Testis (tissue), 2 donors: ENCODE data around the gene RPUSD4.

ENCODE experiments used
- CTCF ChIP-seq, 3 experiments: fragments of 450-650 bp in 2 of 3; fragments of 200-600 bp in 1 of 3; sonication (generic) in 1 of 3; IDR thresholded peaks; one replicate each; pipeline ENCODE4 v1.5.1; 2016 to 2019; ENCODE audit warnings: antibody characterized with exemption in 3 of 3, mild to moderate bottlenecking in 2 of 3, moderate library complexity in 1 of 3
- POLR2A ChIP-seq: fragments of 450-650 bp; IDR thresholded peaks from one replicate; pipeline ENCODE4 v1.6.1; 2017; ENCODE audit warnings: antibody characterized with exemption, mild to moderate bottlenecking, moderate library complexity

DNA sequence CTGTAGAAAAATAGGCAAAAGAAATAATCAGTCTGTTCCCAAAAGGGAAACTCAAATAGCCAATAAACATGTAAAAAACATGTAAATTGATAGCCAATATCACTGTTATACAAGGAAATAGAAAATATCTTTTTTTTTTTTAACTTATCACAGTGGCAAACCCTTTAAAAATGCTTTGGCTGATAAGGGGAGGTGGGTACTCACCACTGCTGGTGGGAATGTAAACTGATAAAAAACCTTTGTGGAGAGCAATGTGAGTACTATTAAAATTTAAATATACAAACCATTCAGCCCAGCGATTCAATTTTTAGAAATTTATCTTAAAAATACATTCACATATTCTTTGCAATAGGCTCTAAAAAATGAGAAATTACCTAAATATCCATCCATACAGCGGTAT is 3.6 kb downstream of the RPUSD4 start:
- no peak for TF ChIP-seq CTCF (IDR thresholded peaks at IDR 0.05)
- TF ChIP-seq POLR2A: no peak
